Measurements from ENCODE around the gene FAM163B.

The FAM163B gene

GRCh38 chr9:133606708-133607025 lies 2.5 kb downstream of the FAM163B start:
- no peak for TF ChIP-seq EZH2 (IDR thresholded peaks at IDR 0.05; ENCODE audit: borderline replicate concordance, low read length)
- TF ChIP-seq CTCF (IDR thresholded peaks at IDR 0.05; ENCODE audit: low read length) = no peak
- Histone ChIP-seq H3K4me3 (ENCODE audit: low read depth, low read length, poor library complexity, severe bottlenecking) (no peak overlapping the region), H3K79me2 (ENCODE audit: insufficient read depth, low read length) (no peaks in the 10 kb centered on the region), H3K4me1 (ENCODE audit: insufficient read depth, low read length, severe bottlenecking) (no peaks in the 10 kb centered on the region), H3K9me2 (ENCODE audit: low read depth, low read length) (no peaks in the 10 kb centered on the region), H3K9ac (ENCODE audit: low read length) (no peak overlapping the region), H3K36me3 (ENCODE audit: insufficient read depth, low read length) (no peaks in the 10 kb centered on the region), H2AFZ (ENCODE audit: low read length) (no peak overlapping the region), H3K4me2 (ENCODE audit: low read length) (no peak overlapping the region), H3K9me3 (ENCODE audit: low read length) (no peaks in the 10 kb centered on the region), H3F3A (ENCODE audit: insufficient read depth, low read length) (no peaks in the 10 kb centered on the region), H3K27me3 (ENCODE audit: insufficient read depth, low read length) (peaks cover 5% of the 10 kb centered on the region; the same call in 1 of the 2 replicates), H3K27ac (ENCODE audit: low read depth, low read length, poor library complexity, severe bottlenecking) (no peak overlapping the region), H4K20me1 (ENCODE audit: insufficient read depth, low read length) (no peaks in the 10 kb centered on the region)

- Histone ChIP-seq H3K79me2 (ENCODE audit: insufficient read depth, low read length) (no peaks in the 10 kb centered on the region), H3K4me2 (ENCODE audit: low read length) (no peak overlapping the region), H3K27me3 (ENCODE audit: insufficient read depth, low read length) (peaks cover 5% of the 10 kb centered on the region; the same call in 1 of the 2 replicates)
Measured at GRCh38 chr9:133605856-133606707, 3.1 kb downstream of the FAM163B start.

GRCh38 chr9:133605446-133605845 lies 3.7 kb downstream of the FAM163B start:
- no peaks in the 10 kb centered on the region for H3K36me3 ChIP-seq (ENCODE audit: insufficient read depth, low read length)
- no peaks in the 10 kb centered on the region for H3K9me3 ChIP-seq (ENCODE audit: low read length)
- TF ChIP-seq EZH2 (IDR thresholded peaks at IDR 0.05; ENCODE audit: borderline replicate concordance, low read length) (no peak), CTCF (IDR thresholded peaks at IDR 0.05; ENCODE audit: low read length) (no peak)
- no peak overlapping the region for H3K27ac ChIP-seq (ENCODE audit: low read depth, low read length, poor library complexity, severe bottlenecking)
- H4K20me1 ChIP-seq (ENCODE audit: insufficient read depth, low read length) = no peaks in the 10 kb centered on the region
- no peaks in the 10 kb centered on the region for H3F3A ChIP-seq (ENCODE audit: insufficient read depth, low read length)
- no peaks in the 10 kb centered on the region for H3K79me2 ChIP-seq (ENCODE audit: insufficient read depth, low read length)
- no peak overlapping the region for H3K9ac ChIP-seq (ENCODE audit: low read length)
- H3K4me2 ChIP-seq (ENCODE audit: low read length) = no peak overlapping the region
- H3K4me3 ChIP-seq (ENCODE audit: low read depth, low read length, poor library complexity, severe bottlenecking) = no peak overlapping the region
- H3K4me1 ChIP-seq (ENCODE audit: insufficient read depth, low read length, severe bottlenecking) = no peaks in the 10 kb centered on the region
- no peaks in the 10 kb centered on the region for H3K9me2 ChIP-seq (ENCODE audit: low read depth, low read length)
- no peak overlapping the region for H2AFZ ChIP-seq (ENCODE audit: low read length)
- peaks cover 5% of the 10 kb centered on the region; the same call in 1 of the 2 replicates for H3K27me3 ChIP-seq (ENCODE audit: insufficient read depth, low read length)

More at GRCh38 chr9:133605856-133606707, 3.1 kb downstream of the FAM163B start:
- Histone ChIP-seq H3K4me3 (ENCODE audit: low read depth, low read length, poor library complexity, severe bottlenecking) (no peak overlapping the region), H3K9me2 (ENCODE audit: low read depth, low read length) (no peaks in the 10 kb centered on the region), H3K9ac (ENCODE audit: low read length) (no peak overlapping the region), H3K9me3 (ENCODE audit: low read length) (no peaks in the 10 kb centered on the region), H3F3A (ENCODE audit: insufficient read depth, low read length) (no peaks in the 10 kb centered on the region), H3K36me3 (ENCODE audit: insufficient read depth, low read length) (no peaks in the 10 kb centered on the region), H4K20me1 (ENCODE audit: insufficient read depth, low read length) (no peaks in the 10 kb centered on the region), H2AFZ (ENCODE audit: low read length) (no peak overlapping the region), H3K4me1 (ENCODE audit: insufficient read depth, low read length, severe bottlenecking) (no peaks in the 10 kb centered on the region), H3K27ac (ENCODE audit: low read depth, low read length, poor library complexity, severe bottlenecking) (no peak overlapping the region)
- TF ChIP-seq CTCF (IDR thresholded peaks at IDR 0.05; ENCODE audit: low read length) (no peak), EZH2 (IDR thresholded peaks at IDR 0.05; ENCODE audit: borderline replicate concordance, low read length) (no peak)
